ENCODE data around the gene TRAPPC4. TPM values are rescaled to one million over a fixed set of nuclear protein-coding genes. Genes with fewer than 3 reads are reported as not detected.
"Not testable (repeated sequence)": the region's sequence is repeated elsewhere in the genome, so short reads cannot be mapped to it uniquely, and the experiment has no call there.

Gene TRAPPC4
- total RNA-seq, 2 donors from 2014 or later: 59.3 to 70.0 TPM

GRCh38 chr11:119051440-119052162 is 33.0 kb downstream of the TRAPPC4 start:
- no peaks in the 10 kb centered on the region for H3K9me3 Mint-ChIP-seq
- H3K27me3 Mint-ChIP-seq (ENCODE audit: low read depth): no peaks in the 10 kb centered on the region
- peak; percentile 20 to 36 for ATAC-seq (replicated peaks in 1 of 2)
- H3K27ac Mint-ChIP-seq: no peak overlapping the region
- peak overlapping the region; percentile 23 to 33 for H3K4me3 Mint-ChIP-seq
- DNase-seq: peak; percentile 19 to 27
- H3K36me3 Mint-ChIP-seq (ENCODE audit: insufficient read depth in 2 of 2): peaks cover 20 to 52% of the 10 kb centered on the region in 2 donors
- peaks cover 72% of the 10 kb centered on the region for H3K4me1 Mint-ChIP-seq (ENCODE audit: low read depth)

DNA sequence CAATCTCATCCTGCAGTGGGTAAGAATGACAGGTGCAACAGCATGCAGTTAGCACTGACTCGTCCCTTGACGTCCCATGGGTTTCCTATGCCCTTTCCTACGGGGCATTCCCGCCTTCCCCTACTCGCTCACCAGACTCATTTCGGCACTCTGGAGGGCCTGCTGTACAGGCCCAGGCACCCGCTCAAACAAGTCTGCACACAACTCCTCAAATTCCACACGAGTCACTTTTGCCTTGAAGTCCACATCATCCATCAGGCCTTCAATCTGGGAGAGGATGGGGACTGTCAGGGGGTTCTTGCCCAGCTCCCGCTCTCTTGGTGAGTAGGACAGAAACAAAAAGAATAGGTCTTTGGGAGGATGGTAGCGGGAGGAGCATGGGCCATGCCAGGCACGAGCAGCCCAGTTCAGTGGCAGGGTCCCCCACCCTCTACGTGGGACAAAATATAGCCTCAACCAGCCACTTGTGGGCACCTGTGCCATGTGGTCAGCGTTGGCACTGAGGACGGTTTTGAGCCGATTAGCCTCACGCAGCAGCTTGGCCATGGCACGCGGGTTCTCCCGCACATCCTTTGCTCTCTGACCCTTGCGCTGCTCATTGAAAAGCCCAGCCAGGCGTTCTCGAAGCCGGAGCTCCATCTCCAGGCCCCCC is 33.7 kb downstream of the TRAPPC4 start:
- Mint-ChIP-seq H3K36me3 (ENCODE audit: insufficient read depth in 2 of 2) (peaks cover 18 to 47% of the 10 kb centered on the region in 2 donors), H3K27me3 (ENCODE audit: low read depth) (no peaks in the 10 kb centered on the region), H3K4me3 (peak overlapping the region; percentile 23 to 33), H3K4me1 (ENCODE audit: low read depth) (peaks cover 68% of the 10 kb centered on the region), H3K9me3 (no peaks in the 10 kb centered on the region), H3K27ac (peak overlapping the region; percentile 20)
- no peak for DNase-seq
- ATAC-seq (replicated peaks in 1 of 2): no peak

- peaks cover 16 to 39% of the 10 kb centered on the region in 2 donors for H3K36me3 Mint-ChIP-seq (ENCODE audit: insufficient read depth in 2 of 2)
- peak overlapping the region in 1 of 2 donors; percentile 55 for H3K4me3 Mint-ChIP-seq
- ATAC-seq (replicated peaks in 1 of 2) (no peak), DNase-seq (no peak)
- H3K9me3 Mint-ChIP-seq: no peaks in the 10 kb centered on the region
- no peaks in the 10 kb centered on the region for H3K27me3 Mint-ChIP-seq (ENCODE audit: low read depth)
- no peak overlapping the region for H3K27ac Mint-ChIP-seq
- peaks cover 67% of the 10 kb centered on the region for H3K4me1 Mint-ChIP-seq (ENCODE audit: low read depth)
Measured at GRCh38 chr11:119054418-119054817, 35.9 kb downstream of the TRAPPC4 start.

DNA sequence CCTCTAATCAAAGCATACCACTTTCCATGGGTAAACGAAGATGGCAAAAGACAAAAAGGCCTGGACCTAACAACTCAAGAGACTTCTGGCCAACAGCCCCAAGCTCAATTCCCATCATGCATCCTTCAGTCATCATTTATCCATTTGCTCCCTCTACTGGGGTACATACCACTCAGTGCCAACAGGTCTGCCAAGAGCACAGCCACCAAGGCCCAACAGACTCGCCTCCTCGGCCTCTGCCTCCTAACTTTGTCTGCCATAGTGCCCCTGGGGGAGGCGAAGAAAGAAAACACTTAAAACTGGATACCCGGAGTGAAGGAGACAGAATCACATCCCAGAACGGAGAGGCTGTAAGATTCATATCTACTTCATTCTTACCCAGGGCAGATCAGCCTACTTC is 37.3 kb downstream of the TRAPPC4 start:
- H3K27ac Mint-ChIP-seq: peak overlapping the region; percentile 86
- no peaks in the 10 kb centered on the region for H3K27me3 Mint-ChIP-seq (ENCODE audit: low read depth)
- ATAC-seq (replicated peaks in 1 of 2): no peak
- peak in 1 of 2 donors; percentile 20 for DNase-seq
- peak overlapping the region; percentile 97 to 99 for H3K4me3 Mint-ChIP-seq
- peaks cover 16 to 32% of the 10 kb centered on the region in 2 donors for H3K36me3 Mint-ChIP-seq (ENCODE audit: insufficient read depth in 2 of 2)
- H3K9me3 Mint-ChIP-seq: no peaks in the 10 kb centered on the region
- H3K4me1 Mint-ChIP-seq (ENCODE audit: low read depth): peaks cover 61% of the 10 kb centered on the region

- Mint-ChIP-seq H3K27me3 (ENCODE audit: low read depth) (no peaks in the 10 kb centered on the region), H3K27ac (peak overlapping the region; percentile 95), H3K36me3 (ENCODE audit: insufficient read depth in 2 of 2) (peaks cover 16 to 29% of the 10 kb centered on the region in 2 donors), H3K4me3 (peak overlapping the region; percentile 97 to 99), H3K4me1 (ENCODE audit: low read depth) (peaks cover 55% of the 10 kb centered on the region), H3K9me3 (no peaks in the 10 kb centered on the region)
- ATAC-seq (replicated peaks in 1 of 2) (peak; percentile 2 to 3), DNase-seq (peak; percentile 44 to 51)
Measured at GRCh38 chr11:119056421-119056999, 37.9 kb downstream of the TRAPPC4 start.

- H3K36me3 Mint-ChIP-seq (ENCODE audit: insufficient read depth in 2 of 2): peaks cover 16 to 26% of the 10 kb centered on the region in 2 donors
Measured at GRCh38 chr11:119057000-119057769, 38.6 kb downstream of the TRAPPC4 start, which contains the start of gene HYOU1. HYOU1 (minus strand) TSS chr11:119057205; CDS start chr11:119056160, 1,045 bp downstream.

GRCh38 chr11:119059128-119059527 is 40.6 kb downstream of the TRAPPC4 start:
- not testable (repeated sequence) for H3K27ac Mint-ChIP-seq; H3K27me3 Mint-ChIP-seq (ENCODE audit: low read depth); DNase-seq; H3K4me3 Mint-ChIP-seq; H3K36me3 Mint-ChIP-seq (ENCODE audit: insufficient read depth in 2 of 2); ATAC-seq (replicated peaks in 1 of 2); H3K9me3 Mint-ChIP-seq
- H3K4me1 Mint-ChIP-seq (ENCODE audit: low read depth): peaks cover 39% of the 10 kb centered on the region

More at GRCh38 chr11:119057000-119057769, 38.6 kb downstream of the TRAPPC4 start, which contains the start of gene HYOU1:
- Mint-ChIP-seq H3K9me3 (no peaks in the 10 kb centered on the region), H3K4me3 (peak within 1 kb of the TSS; percentile 97 to 99), H3K27me3 (ENCODE audit: low read depth) (no peaks in the 10 kb centered on the region), H3K4me1 (ENCODE audit: low read depth) (peaks cover 50% of the 10 kb centered on the region), H3K27ac (peak within 1 kb of the TSS; percentile 95)
- DNase-seq (peak; percentile 99 to 100), ATAC-seq (replicated peaks in 1 of 2) (peak; percentile 95)

DNA sequence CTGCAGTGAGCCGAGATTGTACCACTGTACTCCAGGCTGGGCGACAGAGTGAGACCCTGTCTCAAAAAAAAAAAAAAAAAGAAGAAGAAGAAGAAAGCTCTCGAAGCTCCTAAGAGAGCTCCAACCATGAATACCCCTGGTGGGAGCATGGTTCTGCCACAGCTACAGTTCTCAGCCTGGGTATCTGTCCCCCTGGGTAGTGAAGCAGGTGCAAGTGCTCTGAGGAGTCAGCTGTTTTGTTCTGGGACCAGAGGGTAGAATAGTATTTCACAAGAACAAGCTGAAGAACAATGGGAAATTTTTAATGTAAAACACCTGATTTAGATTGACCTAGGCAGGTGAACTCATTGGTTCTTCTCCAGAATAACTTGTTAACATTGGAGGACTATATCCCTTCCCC is 42.7 kb downstream of the TRAPPC4 start:
- Mint-ChIP-seq H3K4me3 (no peak overlapping the region), H3K9me3 (no peaks in the 10 kb centered on the region), H3K27ac (no peak overlapping the region), H3K4me1 (ENCODE audit: low read depth) (peaks cover 37% of the 10 kb centered on the region), H3K36me3 (ENCODE audit: insufficient read depth in 2 of 2) (peaks cover 0 to 2% of the 10 kb centered on the region in 2 donors), H3K27me3 (ENCODE audit: low read depth) (no peaks in the 10 kb centered on the region)
- ATAC-seq (replicated peaks in 1 of 2) (no peak), DNase-seq (no peak)

DNA sequence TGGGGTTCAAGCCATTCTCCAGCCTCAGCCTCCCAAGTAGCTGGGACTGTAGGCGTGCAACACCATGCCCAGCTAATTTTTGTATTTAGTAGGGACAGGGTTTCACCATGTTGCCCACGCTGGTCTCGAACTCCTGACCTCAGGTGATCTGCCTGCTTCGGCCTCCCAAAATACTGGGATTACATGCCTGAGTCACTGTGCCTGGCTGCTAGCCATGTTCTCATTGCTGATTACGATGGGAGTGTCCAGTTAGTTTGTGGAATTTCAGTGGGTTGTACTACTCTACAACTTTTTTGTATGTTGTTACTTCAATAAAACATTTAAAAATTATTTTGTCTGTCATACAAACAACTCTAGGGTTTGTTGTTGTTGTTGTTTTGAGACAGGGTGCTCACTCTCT is 44.2 kb downstream of the TRAPPC4 start:
- Mint-ChIP-seq H3K36me3 (ENCODE audit: insufficient read depth in 2 of 2) (no peaks in the 10 kb centered on the region), H3K27ac (no peak overlapping the region), H3K4me3 (no peak overlapping the region), H3K4me1 (ENCODE audit: low read depth) (peaks cover 43% of the 10 kb centered on the region), H3K27me3 (ENCODE audit: low read depth) (no peaks in the 10 kb centered on the region), H3K9me3 (no peaks in the 10 kb centered on the region)
- DNase-seq (no peak), ATAC-seq (replicated peaks in 1 of 2) (no peak)

DNA sequence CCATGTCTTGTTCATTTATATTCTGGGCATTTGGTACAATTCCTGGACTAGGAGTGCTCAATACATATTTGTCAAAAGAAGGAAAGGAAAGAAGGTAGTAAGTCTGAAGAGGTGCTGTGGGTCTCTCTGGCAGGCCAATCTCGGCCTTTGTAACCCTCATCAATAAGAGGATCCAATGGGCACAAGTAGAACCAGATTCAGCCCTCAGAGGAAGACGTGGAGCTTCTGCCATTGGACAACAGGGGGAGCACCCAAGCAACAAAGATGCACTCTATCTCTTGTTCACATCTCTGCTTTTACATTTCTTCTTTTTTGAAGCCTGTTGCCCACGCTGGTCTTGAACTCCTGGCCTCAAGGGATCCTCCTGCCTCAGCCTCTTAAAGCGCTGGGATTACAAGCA is 46.8 kb downstream of the TRAPPC4 start:
- H3K9me3 Mint-ChIP-seq: no peaks in the 10 kb centered on the region
- peak in 1 of 2 donors; percentile 22 for ATAC-seq (replicated peaks in 1 of 2)
- H3K4me1 Mint-ChIP-seq (ENCODE audit: low read depth): peaks cover 43% of the 10 kb centered on the region
- H3K27ac Mint-ChIP-seq: peak overlapping the region; percentile 20
- H3K27me3 Mint-ChIP-seq (ENCODE audit: low read depth): no peaks in the 10 kb centered on the region
- H3K36me3 Mint-ChIP-seq (ENCODE audit: insufficient read depth in 2 of 2): peaks cover 0 to 2% of the 10 kb centered on the region in 2 donors
- peak overlapping the region in 1 of 2 donors; percentile 65 for H3K4me3 Mint-ChIP-seq
- DNase-seq: peak; percentile 55

- Mint-ChIP-seq H3K27ac (peak within 1 kb of the TSS; percentile 99), H3K4me1 (ENCODE audit: low read depth) (peaks cover 43% of the 10 kb centered on the region), H3K27me3 (ENCODE audit: low read depth) (no peaks in the 10 kb centered on the region), H3K9me3 (no peaks in the 10 kb centered on the region), H3K36me3 (ENCODE audit: insufficient read depth in 2 of 2) (peaks cover 0 to 2% of the 10 kb centered on the region in 2 donors), H3K4me3 (peak within 1 kb of the TSS; percentile 95 to 99)
- DNase-seq (peak; percentile 98 to 99), ATAC-seq (replicated peaks in 1 of 2) (peak; percentile 99)
Measured at GRCh38 chr11:119067371-119068222, 49.0 kb downstream of the TRAPPC4 start, which contains the start of gene VPS11. VPS11 (plus strand) TSS chr11:119067818; CDS start chr11:119067824, 6 bp downstream.

All from activated T-cell treated with anti-CD3 and anti-CD28 coated beads, Interleukin-2, amount 50 U/mL, for 72 hours (primary cell).